Testis (tissue), 2 donors: ENCODE measurements around the gene SNX3.

Source experiments
- CTCF ChIP-seq, 3 experiments: fragments of 450-650 bp in 2 of 3; fragments of 200-600 bp in 1 of 3; sonication (generic) in 1 of 3; IDR thresholded peaks; one replicate each; pipeline ENCODE4 v1.5.1; 2016 to 2019; ENCODE audit warnings: antibody characterized with exemption in 3 of 3, mild to moderate bottlenecking in 2 of 3, moderate library complexity in 1 of 3
- POLR2A ChIP-seq: fragments of 450-650 bp; IDR thresholded peaks from one replicate; pipeline ENCODE4 v1.6.1; 2017; ENCODE audit warnings: antibody characterized with exemption, mild to moderate bottlenecking, moderate library complexity

GRCh38 chr6:108274546-108274945 is 13.7 kb upstream of the SNX3 start:
- TF ChIP-seq CTCF (IDR thresholded peaks at IDR 0.05), result no peak
- TF ChIP-seq POLR2A, result no peak
